GM12878 (cell line): ENCODE results near the gene A4GNT. TPM values are rescaled to one million over a fixed set of nuclear protein-coding genes. Genes with fewer than 3 reads are reported as not detected.

Experiments
- ATAC-seq: fragments of 200-7000 bp; cut with Tn5 transposase; 3 replicates; pipeline ENCODE4 v1.9.1; 2020; ENCODE audit warnings: mild to moderate bottlenecking, moderate library complexity
- BruUV-seq: library from RNA; stranded (reverse); fragments of 400-500 nt; replicated peaks from 2 replicates; lab custom pipeline; 2021; lab: Mats Ljungman, UMichigan
- CTCF ChIA-PET: fragments of 300-600 bp; sonication (Branson Sonifier 250); formaldehyde crosslinking; extraction: SDS; loops from one replicate; lab custom pipeline; 2021; ENCODE audit warnings: inconsistent platforms; lab: Yijun Ruan, JAX
- POLR2A ChIA-PET: fragments of 350-600 bp; formaldehyde crosslinking; extraction: SDS; loops from one replicate; lab custom pipeline; 2021; ENCODE audit warnings: inconsistent platforms; lab: Charles Lee
- RAD21 ChIA-PET: fragments of 300-600 bp; sonication (Branson Sonifier 250); formaldehyde crosslinking; loops from one replicate; lab custom pipeline; 2023; ENCODE audit warnings: antibody characterized with exemption; ENCODE audit not compliant: unreplicated experiment; lab: Charles Lee
- SMC1A ChIA-PET: fragments of 300-600 bp; sonication (Branson Sonifier 250); formaldehyde crosslinking; loops from one replicate; lab custom pipeline; 2023; ENCODE audit not compliant: unreplicated experiment, uncharacterized antibody; lab: Charles Lee
- DNase-seq: peaks from one replicate; pipeline ENCODE4 v3.0.0-alpha.2; 2011; ENCODE audit warnings: low read depth, low spot score
- FAIRE-seq: peaks from 3 replicates; lab custom pipeline; 2011; peaks lifted over from hg19 to GRCh38; lab: Jason Lieb, UNC
- H2AFZ ChIP-seq: 2 replicates; pipeline ENCODE4 v1.6.0; 2011; ENCODE audit warnings: low read depth, low read length, control low read depth; ENCODE audit not compliant: control insufficient read depth
- H3K27ac ChIP-seq: 2 replicates; pipeline ENCODE4 v1.5.1; 2011; ENCODE audit warnings: control low read depth; ENCODE audit not compliant: control insufficient read depth, insufficient read depth
- H3K27me3 ChIP-seq, 2 experiments: replicated peaks in 1 of 2; 2 replicates each; pipeline versions ENCODE4 v1.6.0 to v1.6.1; 2011; ENCODE audit warnings: low read length in 1 of 2; ENCODE audit not compliant: control insufficient read depth in 2 of 2, insufficient read depth in 2 of 2
- H3K36me3 ChIP-seq, 2 experiments: 2 replicates each; pipeline ENCODE4 v1.5.1; 2011; ENCODE audit warnings: low read length in 1 of 2; ENCODE audit not compliant: control insufficient read depth in 2 of 2, insufficient read depth in 2 of 2
- H3K4me1 ChIP-seq: 2 replicates; pipeline ENCODE4 v1.6.1; 2011; ENCODE audit warnings: mild to moderate bottlenecking, low read length, moderate library complexity, mixed read lengths; ENCODE audit not compliant: control insufficient read depth, insufficient read depth
- H3K4me2 ChIP-seq: 2 replicates; pipeline ENCODE4 v1.6.0; 2011; ENCODE audit warnings: control low read depth; ENCODE audit not compliant: control insufficient read depth, insufficient read depth
- H3K4me3 ChIP-seq: fragments of 200-600 bp; sonication (generic); 2 replicates; pipeline ENCODE4 v1.5.1; 2016
- H3K79me2 ChIP-seq: 2 replicates; pipeline ENCODE4 v1.6.0; 2011; ENCODE audit warnings: low read length; ENCODE audit not compliant: control insufficient read depth, insufficient read depth
- H3K9ac ChIP-seq: 2 replicates; pipeline ENCODE4 v1.8.0; 2011; ENCODE audit warnings: low read length, control low read depth, mixed read lengths; ENCODE audit not compliant: control insufficient read depth, insufficient read depth
- H3K9me3 ChIP-seq: replicated peaks from 3 replicates; pipeline ENCODE4 v1.5.1; 2011; ENCODE audit warnings: mild to moderate bottlenecking, low read length; ENCODE audit not compliant: control insufficient read depth, insufficient read depth
- H4K20me1 ChIP-seq: 2 replicates; pipeline ENCODE4 v1.6.0; 2011; ENCODE audit not compliant: control insufficient read depth, insufficient read depth
- BACH1 ChIP-seq: fragments of 450-650 bp; IDR thresholded peaks from 2 replicates; pipeline ENCODE4 v1.6.1; 2017; ENCODE audit warnings: mild to moderate bottlenecking, borderline replicate concordance
- CBX3 ChIP-seq: fragments of 200-600 bp; sonication (generic); IDR thresholded peaks from 2 replicates; pipeline ENCODE4 v1.6.1; 2016; ENCODE audit warnings: low read depth, borderline replicate concordance
- NFYB ChIP-seq: IDR thresholded peaks from 2 replicates; pipeline ENCODE4 v1.6.1; 2011; ENCODE audit warnings: low read depth, mild to moderate bottlenecking, low read length, improper control_type of control experiment, moderate library complexity; ENCODE audit not compliant: insufficient read depth
- RUNX3 ChIP-seq: IDR thresholded peaks from 2 replicates; pipeline ENCODE4 v1.6.1; 2012; ENCODE audit warnings: low read length, inconsistent platforms
- SRF ChIP-seq, 2 experiments: IDR thresholded peaks; 2 replicates each; pipeline ENCODE4 v1.6.1; 2011; ENCODE audit warnings: low read depth in 2 of 2, low read length in 2 of 2, mild to moderate bottlenecking in 1 of 2, moderate library complexity in 1 of 2
- WGBS: methylation state at CpG from one replicate; pipeline ENCODE4 v1.1.6; 2016; ENCODE audit warnings: low lambda C conversion rate; ENCODE audit not compliant: insufficient replicate concordance, insufficient coverage; ENCODE audit errors: missing lambda C conversion rate; 5-methylcytosine and 5-hydroxymethylcytosine counted together
- in situ Hi-C: fragments of 300-500 bp; cut with MboI; formaldehyde crosslinking; loops from 9 replicates; pipeline ENCODE4 v1.14.3; 2018; ENCODE audit warnings: mixed read lengths
- intact Hi-C: fragments of 100-400 bp; cut with micrococcal nuclease; formaldehyde crosslinking; loops from one replicate; pipeline ENCODE4 v1.14.2; 2022; ENCODE audit not compliant: unreplicated experiment
- polyA plus RNA-seq, 11 experiments: library from polyadenylated mRNA; depleted of rRNA in 4 of 11; unstranded in 6 of 11; stranded (reverse) in 5 of 11; fragments of >200 nt; fragmentation: Nextera tagmentation in 4 of 11; fragmentation: Illumina TruSeq in 1 of 11; extraction: Ambion mirVana in 4 of 11; extraction: Trizol in 1 of 11; gene quantifications; 1 replicate in 1 of 11; 2 replicates in 10 of 11; pipeline versions ENCODE4 v1.2.1 to v1.2.3, GENCODE V29; 2011 to 2016; ENCODE audit warnings: inconsistent platforms in 2 of 11, missing spikeins in 2 of 11, low read depth in 1 of 11
- total RNA-seq, 4 experiments: library from RNA; depleted of rRNA in 3 of 4; stranded (reverse); fragments of >200 nt in 3 of 4; fragmentation: Illumina TruSeq in 1 of 4; extraction: Trizol in 1 of 4; gene quantifications; 2 replicates each; pipeline versions ENCODE4 v1.2.1 to v1.2.3, GENCODE V29; 2013 to 2021

Gene A4GNT
- total and polyA plus RNA-seq, 10 of the 15 experiments (the other 5 are each of a cell fraction or from before 2014, with no cell fraction given) = not detected

- WGBS = 40% methylated on average over 7 of the region's 8 CpGs
- no peak overlapping the region for H3K9ac ChIP-seq
- H3K27ac ChIP-seq = no peak overlapping the region
- POLR2A ChIA-PET = no interaction called here
- in situ Hi-C loops = no loop called here
- no peaks in the 10 kb centered on the region for H4K20me1 ChIP-seq
- SMC1A ChIA-PET = no interaction called here
- RAD21 ChIA-PET = interaction anchor here (0.9 kb wide), 1 partner anchor 9 kb away, joined by 3 read pairs; no protein-coding TSS in a partner anchor
- CTCF ChIA-PET = interaction anchor here (1.3 to 1.5 kb wide), 2 partner anchors 12 to 36 kb away, joined by 3 to 8 read pairs; no protein-coding TSS in a partner anchor
- intact Hi-C loops = no loop called here
- 0 out of 2 replicates have a peak overlapping the region, but pooled peaks have one; percentile 33 for H3K4me2 ChIP-seq
- FAIRE-seq (peak; percentile 84), ATAC-seq (peak; percentile 77), DNase-seq (peak; percentile 27)
- 0 out of 2 replicates have a peak, but pooled peaks have one; percentile 19 for TF ChIP-seq RUNX3
- no peak for TF ChIP-seq CBX3
- TF ChIP-seq BACH1 = no peak
- peak in 1 of 2 experiments; percentile 76; a peak in 2 of 4 replicates for TF ChIP-seq SRF (IDR thresholded peaks at IDR 0.05; ENCODE audit: low read depth in 2 of 2, low read length in 2 of 2)
- TF ChIP-seq NFYB = peak; percentile 69
- H3K4me3 ChIP-seq = no peak overlapping the region
- H3K4me1 ChIP-seq = peaks cover 8% of the 10 kb centered on the region
- peaks cover 0 to 2% of the 10 kb centered on the region in 2 experiments; a peak in 2 of 4 replicates for H3K27me3 ChIP-seq
- no TSS peak for BruUV-seq
- no peaks in the 10 kb centered on the region for H3K36me3 ChIP-seq
- H2AFZ ChIP-seq = no peak overlapping the region
- H3K79me2 ChIP-seq = no peaks in the 10 kb centered on the region
- H3K9me3 ChIP-seq = no peaks in the 10 kb centered on the region
Observed at GRCh38 chr3:138082085-138082991, 49.9 kb downstream of the A4GNT start.
